ENCODE results near the gene ABLIM3. TPM values are rescaled to one million over a fixed set of nuclear protein-coding genes. Genes with fewer than 3 reads are reported as not detected.

ABLIM3 gene
- total RNA-seq, 1 donor from 2014 or later = 3.6 TPM

GRCh38 chr5:149170299-149170698 is 29.0 kb downstream of the ABLIM3 start:
- no peak for DNase-seq (ENCODE audit: low spot score)
- no peaks in the 10 kb centered on the region for H3K9me3 Mint-ChIP-seq (ENCODE audit: unreplicated experiment)
- H3K27ac Mint-ChIP-seq (ENCODE audit: unreplicated experiment) = no peak overlapping the region
- H3K27me3 Mint-ChIP-seq (ENCODE audit: unreplicated experiment) = no peaks in the 10 kb centered on the region
- H3K4me1 Mint-ChIP-seq (ENCODE audit: unreplicated experiment) = peaks cover 4% of the 10 kb centered on the region
- no peaks in the 10 kb centered on the region for H3K36me3 Mint-ChIP-seq (ENCODE audit: low read depth, unreplicated experiment)
- TF ChIP-seq, protein P1, sequence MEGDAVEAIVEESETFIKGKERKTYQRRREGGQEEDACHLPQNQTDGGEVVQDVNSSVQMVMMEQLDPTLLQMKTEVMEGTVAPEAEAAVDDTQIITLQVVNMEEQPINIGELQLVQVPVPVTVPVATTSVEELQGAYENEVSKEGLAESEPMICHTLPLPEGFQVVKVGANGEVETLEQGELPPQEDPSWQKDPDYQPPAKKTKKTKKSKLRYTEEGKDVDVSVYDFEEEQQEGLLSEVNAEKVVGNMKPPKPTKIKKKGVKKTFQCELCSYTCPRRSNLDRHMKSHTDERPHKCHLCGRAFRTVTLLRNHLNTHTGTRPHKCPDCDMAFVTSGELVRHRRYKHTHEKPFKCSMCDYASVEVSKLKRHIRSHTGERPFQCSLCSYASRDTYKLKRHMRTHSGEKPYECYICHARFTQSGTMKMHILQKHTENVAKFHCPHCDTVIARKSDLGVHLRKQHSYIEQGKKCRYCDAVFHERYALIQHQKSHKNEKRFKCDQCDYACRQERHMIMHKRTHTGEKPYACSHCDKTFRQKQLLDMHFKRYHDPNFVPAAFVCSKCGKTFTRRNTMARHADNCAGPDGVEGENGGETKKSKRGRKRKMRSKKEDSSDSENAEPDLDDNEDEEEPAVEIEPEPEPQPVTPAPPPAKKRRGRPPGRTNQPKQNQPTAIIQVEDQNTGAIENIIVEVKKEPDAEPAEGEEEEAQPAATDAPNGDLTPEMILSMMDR (IDR thresholded peaks at IDR 0.05; ENCODE audit: unreplicated experiment) = no peak
- no peak overlapping the region for H3K4me3 Mint-ChIP-seq (ENCODE audit: unreplicated experiment)

- DNase-seq (ENCODE audit: low spot score) = no peak
- Mint-ChIP-seq H3K4me3 (ENCODE audit: unreplicated experiment) (no peak overlapping the region), H3K9me3 (ENCODE audit: unreplicated experiment) (no peaks in the 10 kb centered on the region), H3K27ac (ENCODE audit: unreplicated experiment) (no peak overlapping the region), H3K36me3 (ENCODE audit: low read depth, unreplicated experiment) (no peaks in the 10 kb centered on the region), H3K27me3 (ENCODE audit: unreplicated experiment) (no peaks in the 10 kb centered on the region), H3K4me1 (ENCODE audit: unreplicated experiment) (peaks cover 4% of the 10 kb centered on the region)
- TF ChIP-seq, protein P1 (IDR thresholded peaks at IDR 0.05; ENCODE audit: unreplicated experiment) = no peak
Observed at GRCh38 chr5:149172261-149172660, 31.0 kb downstream of the ABLIM3 start.

DNA sequence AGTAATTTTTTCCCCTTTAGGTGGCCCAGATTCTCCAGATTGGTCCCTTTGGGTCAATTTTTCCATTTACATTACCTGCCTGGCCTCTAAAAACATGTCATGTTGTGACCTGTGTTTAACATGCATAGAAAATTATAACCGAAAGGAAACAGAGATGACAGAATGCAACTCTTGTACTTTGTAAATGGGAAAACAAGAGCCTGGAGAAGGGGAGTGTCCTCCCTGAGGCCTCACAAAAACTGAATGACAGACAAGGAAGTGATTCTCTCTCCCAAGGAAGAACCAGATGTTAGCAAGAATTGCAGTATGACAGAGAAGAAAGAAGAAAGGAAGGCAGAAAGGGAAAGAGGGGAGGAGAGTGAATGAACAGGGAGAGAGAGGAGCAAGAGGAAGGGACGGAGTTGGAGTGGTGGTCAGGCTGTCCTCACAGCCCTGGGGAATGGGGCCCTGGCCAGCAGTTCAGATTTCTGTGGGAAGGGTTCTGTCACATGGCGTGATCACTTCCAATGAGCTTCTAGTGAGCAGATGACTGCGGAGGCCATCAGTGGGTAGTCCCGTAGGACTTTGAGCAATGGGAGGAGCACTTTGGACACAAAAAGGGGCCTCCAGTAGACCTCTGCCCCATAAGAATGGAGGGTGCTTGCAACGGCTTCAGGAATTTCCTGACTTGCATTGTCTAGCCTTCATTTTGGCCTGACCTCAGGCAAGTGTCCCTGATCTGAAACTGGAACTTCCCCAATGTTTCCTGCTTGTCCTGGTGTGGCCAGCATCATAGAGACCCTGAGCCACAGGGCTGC is 31.6 kb downstream of the ABLIM3 start:
- Mint-ChIP-seq H3K27ac (ENCODE audit: unreplicated experiment) (no peak overlapping the region), H3K36me3 (ENCODE audit: low read depth, unreplicated experiment) (no peaks in the 10 kb centered on the region), H3K9me3 (ENCODE audit: unreplicated experiment) (no peaks in the 10 kb centered on the region), H3K4me3 (ENCODE audit: unreplicated experiment) (no peak overlapping the region), H3K4me1 (ENCODE audit: unreplicated experiment) (peaks cover 4% of the 10 kb centered on the region), H3K27me3 (ENCODE audit: unreplicated experiment) (no peaks in the 10 kb centered on the region)
- no peak for DNase-seq (ENCODE audit: low spot score)
- TF ChIP-seq, protein P1 (IDR thresholded peaks at IDR 0.05; ENCODE audit: unreplicated experiment) = no peak

GRCh38 chr5:149174847-149175234 is 33.5 kb downstream of the ABLIM3 start:
- no peak for DNase-seq (ENCODE audit: low spot score)
- Mint-ChIP-seq H3K4me1 (ENCODE audit: unreplicated experiment) (peaks cover 4% of the 10 kb centered on the region), H3K36me3 (ENCODE audit: low read depth, unreplicated experiment) (no peaks in the 10 kb centered on the region), H3K4me3 (ENCODE audit: unreplicated experiment) (no peak overlapping the region), H3K9me3 (ENCODE audit: unreplicated experiment) (no peaks in the 10 kb centered on the region), H3K27ac (ENCODE audit: unreplicated experiment) (no peak overlapping the region), H3K27me3 (ENCODE audit: unreplicated experiment) (no peaks in the 10 kb centered on the region)
- TF ChIP-seq, protein P1 (IDR thresholded peaks at IDR 0.05; ENCODE audit: unreplicated experiment) = no peak

DNA sequence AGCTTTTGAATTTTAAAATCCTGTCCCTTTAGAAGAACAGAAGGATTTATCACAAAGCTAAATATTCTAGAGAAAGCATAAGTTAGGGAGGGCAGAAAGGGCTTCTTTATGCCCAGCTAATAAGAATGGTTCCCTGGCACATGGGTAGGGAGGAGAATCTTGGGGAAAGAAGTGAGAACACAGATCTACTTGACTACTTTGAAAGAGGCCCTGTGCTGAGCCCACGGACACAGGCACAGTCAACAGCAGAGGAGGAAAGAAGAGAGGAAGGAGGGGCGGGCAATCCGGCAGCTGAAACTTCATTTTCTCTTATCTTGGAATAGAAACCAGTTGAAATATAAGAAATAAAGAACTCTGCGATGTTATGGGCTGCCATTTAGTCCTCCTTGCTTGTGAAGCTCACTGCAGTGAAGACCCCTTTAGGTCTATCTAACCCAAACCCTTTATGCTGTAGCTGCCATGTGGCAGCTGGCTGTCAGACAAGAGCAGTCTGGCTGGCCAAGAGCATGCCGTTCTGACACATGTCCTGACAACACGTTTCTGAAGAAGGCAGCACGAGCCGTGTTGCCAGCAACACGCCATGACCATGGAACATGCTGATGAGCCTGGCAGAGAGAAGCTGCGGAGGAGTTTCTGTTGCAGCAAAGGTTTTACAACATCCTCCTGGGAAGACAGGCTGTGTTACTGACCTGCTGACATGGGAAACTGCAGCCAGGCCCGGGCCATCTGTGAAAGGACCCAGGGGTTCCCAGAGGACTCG is 34.2 kb downstream of the ABLIM3 start:
- no peaks in the 10 kb centered on the region for H3K9me3 Mint-ChIP-seq (ENCODE audit: unreplicated experiment)
- peaks cover 4% of the 10 kb centered on the region for H3K4me1 Mint-ChIP-seq (ENCODE audit: unreplicated experiment)

More for the DNA sequence above, 34.2 kb downstream of the ABLIM3 start:
- Mint-ChIP-seq H3K4me3 (ENCODE audit: unreplicated experiment) (no peak overlapping the region), H3K27ac (ENCODE audit: unreplicated experiment) (no peak overlapping the region), H3K27me3 (ENCODE audit: unreplicated experiment) (no peaks in the 10 kb centered on the region), H3K36me3 (ENCODE audit: low read depth, unreplicated experiment) (no peaks in the 10 kb centered on the region)
- DNase-seq (ENCODE audit: low spot score) = no peak
- TF ChIP-seq, protein P1 (IDR thresholded peaks at IDR 0.05; ENCODE audit: unreplicated experiment) = no peak
